ENCODE data around the gene CDKN2A. TPM values are rescaled to one million over a fixed set of nuclear protein-coding genes. Genes with fewer than 3 reads are reported as not detected.

CDKN2A gene
- polyA plus RNA-seq (2013, experiment 1 of 2; ENCODE audit: insufficient read length), result 15.4 TPM
- polyA plus RNA-seq (2013, experiment 2 of 2; ENCODE audit: insufficient read length), result 11.7 TPM

DNA sequence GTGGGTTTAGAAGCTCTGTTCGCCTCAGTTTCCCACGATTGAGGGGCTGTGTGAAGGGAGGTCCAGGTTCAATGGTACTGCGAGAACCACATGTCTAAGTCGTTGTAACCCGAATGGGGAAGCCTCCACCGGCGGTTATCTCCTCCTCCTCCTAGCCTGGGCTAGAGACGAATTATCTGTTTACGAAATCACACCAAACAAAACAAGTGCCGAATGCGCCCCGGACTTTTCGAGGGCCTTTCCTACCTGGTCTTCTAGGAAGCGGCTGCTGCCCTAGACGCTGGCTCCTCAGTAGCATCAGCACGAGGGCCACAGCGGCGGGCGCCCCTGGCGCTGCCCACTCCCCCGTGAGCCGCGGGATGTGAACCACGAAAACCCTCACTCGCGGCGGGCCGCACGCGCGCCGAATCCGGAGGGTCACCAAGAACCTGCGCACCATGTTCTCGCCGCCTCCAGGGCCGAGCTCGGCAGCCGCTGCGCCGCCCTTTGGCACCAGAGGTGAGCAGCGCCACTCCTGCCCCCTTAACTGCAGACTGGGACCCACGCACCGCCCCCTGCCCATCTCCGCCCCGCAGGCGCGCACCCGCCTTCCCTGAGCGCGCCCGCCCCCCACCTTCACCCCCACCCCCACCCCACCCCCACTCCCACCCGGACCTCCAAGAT lies at the start of gene CDKN2A:
Gene CDKN2A, minus strand, starts transcription at position 500 of the 663 bp plus-strand sequence.
- DNase-seq, result no peak

GRCh38 chr9:22043928-22044327 lies 49.7 kb upstream of the CDKN2A start:
- DNase-seq, result no peak

DNA sequence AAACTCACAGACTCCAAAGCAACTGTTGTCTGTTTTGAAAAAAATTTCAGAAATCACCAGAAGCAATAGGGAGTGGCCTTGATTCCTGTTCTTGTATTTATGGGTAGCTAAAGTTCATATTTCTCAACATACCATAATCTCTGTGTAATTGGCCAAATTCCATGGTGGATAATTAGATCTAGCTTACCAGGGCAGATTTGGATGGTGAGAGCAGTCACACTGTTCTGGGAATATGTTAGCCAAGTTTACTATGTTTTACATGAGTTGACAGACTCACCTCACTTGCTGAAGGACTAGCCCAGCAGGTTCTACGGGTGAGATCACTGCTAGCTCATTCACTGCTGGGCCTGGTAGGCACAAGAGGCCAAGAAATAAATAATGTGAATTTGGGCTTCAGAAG lies 47.6 kb upstream of the CDKN2A start:
- peak; percentile 52 for DNase-seq

- DNase-seq, result no peak
These were observed 47.2 kb upstream of the CDKN2A start for GRCh38 chr9:22041344-22041743.

GRCh38 chr9:22040760-22041159 lies 46.6 kb upstream of the CDKN2A start:
- peak; percentile 80 for DNase-seq

- DNase-seq, result no peak
These were observed 45.1 kb upstream of the CDKN2A start for GRCh38 chr9:22039258-22039657.

DNA sequence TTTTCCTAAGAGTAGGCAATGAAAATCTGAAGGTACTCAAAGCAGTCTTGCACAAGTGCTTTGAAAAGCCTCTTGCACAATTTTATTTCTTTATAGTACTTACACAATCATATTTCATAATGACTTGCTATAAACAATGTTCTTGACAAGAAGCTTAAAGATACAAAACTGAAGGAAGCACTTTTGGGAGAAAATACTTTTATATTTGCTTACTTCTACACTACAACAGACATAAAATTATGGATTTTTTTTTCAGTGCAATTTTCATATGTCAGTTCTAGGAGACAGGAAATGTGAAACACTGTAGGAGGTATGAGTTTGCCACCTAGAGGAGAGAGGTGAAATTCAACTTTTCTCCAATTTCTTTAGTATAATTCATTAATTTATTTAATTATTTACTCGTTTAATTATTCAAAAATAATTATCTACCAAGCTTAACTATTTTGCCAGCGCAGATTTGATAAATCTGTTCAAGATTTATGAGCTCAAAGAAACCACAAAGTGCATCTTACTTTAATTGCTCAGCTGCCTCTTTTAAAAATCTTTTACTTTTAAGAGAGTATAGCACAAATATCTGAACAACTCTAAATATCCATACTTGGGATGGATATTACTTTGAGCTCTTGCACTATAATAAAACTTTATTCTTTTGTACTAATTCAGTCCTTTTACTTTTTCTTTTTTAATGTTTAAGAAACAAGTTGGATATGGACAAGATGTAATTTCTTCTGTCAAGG lies 43.9 kb upstream of the CDKN2A start:
- peak; percentile 59 for DNase-seq

- no peak for DNase-seq
These were observed 42.9 kb upstream of the CDKN2A start for GRCh38 chr9:22036866-22037626.

DNA sequence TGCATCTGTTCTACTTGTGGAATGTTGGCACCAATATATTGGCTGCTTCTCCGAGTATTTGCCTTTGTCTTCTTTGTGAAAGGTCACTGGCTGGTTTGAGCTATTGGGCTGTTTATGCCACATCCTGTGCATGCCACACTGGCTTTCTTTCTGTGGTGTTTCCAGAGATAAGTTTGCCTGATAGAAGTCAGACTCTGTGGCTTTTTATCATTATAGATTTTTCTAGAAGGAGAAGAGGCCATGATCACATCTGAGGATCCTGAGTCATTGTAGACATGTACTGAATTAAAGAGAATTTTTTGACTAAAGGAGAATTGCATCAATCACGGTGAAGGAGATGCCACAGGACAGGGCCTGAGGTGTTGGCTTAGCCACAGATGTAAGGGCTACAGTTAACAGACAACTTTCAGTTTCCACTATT lies 41.4 kb upstream of the CDKN2A start:
- no peak for DNase-seq

DNA sequence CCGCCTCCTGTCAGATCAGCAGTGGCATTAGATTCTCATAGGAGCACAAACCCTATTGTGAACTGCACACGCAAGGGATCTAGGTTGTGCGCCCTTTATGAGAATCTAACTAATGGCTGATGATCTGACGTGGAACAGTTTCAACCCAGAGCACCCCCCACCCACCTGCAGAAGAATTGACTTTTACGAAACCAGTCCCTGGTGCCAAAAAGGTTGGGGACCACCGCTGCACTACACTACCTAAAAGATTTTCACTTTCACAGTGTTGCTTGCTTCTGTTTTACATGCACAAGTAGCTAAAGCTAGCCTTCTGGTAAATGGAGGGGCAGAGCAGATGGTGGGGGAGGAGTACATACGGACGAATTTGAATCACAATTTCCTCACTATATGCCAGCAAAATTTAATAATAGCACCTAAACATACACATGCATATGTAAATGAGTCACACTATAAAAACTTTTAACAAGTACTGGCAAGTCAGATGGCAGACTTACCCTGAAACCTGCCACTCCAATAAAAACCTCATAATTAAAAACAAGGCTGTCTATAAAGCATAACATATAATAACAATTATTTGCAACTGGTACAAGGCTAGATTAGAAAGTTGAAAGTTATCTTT lies 38.9 kb upstream of the CDKN2A start:
- no peak for DNase-seq

- no peak for DNase-seq
These were observed 37.6 kb upstream of the CDKN2A start for GRCh38 chr9:22031655-22032411.

DNA sequence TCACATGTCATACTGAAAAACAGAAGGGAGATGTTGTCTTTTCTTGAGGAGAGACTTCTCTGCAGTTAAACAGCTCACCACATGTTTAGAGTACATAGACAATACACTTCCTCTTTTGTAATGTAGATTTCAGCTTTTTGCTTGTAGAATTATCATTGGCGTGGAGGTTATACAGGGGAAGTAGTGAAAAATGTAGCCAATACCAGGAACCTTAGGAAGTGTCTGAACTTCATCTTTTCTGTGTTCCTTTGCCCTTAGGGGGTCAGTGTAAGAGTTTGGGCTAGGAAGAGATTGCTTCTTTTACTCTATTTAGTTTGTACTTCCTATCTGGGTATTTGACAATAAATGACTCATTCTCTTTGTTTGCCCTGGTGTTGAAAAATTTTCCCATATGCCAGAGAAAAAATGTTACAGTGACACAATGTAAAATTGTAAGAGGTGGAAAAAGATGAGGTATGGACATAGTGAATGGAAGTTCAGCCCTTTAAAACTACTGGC lies 36.0 kb upstream of the CDKN2A start:
- DNase-seq, result peak; percentile 75

DNA sequence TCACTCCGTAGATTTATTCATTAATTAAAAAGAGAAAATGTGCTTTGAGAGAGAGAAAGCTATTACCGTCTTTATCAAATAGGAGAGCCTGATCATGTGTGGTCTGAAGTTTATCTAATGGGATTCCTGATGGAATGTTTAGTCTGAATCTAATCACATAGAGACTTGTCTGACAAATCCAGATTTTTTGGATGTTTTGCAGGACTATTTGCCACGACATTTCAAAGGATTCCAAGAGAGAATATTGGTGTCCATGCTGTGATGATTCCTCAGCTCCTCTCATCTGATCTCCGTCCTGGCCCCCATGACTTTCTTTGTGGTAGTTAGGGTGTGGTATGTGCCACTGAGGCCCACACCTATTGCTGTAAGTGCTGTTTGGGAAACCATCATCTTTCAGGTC lies 35.0 kb upstream of the CDKN2A start:
- no peak for DNase-seq

- no peak for DNase-seq
These were observed 34.2 kb upstream of the CDKN2A start for GRCh38 chr9:22028394-22028793.

GRCh38 chr9:22026696-22027095 lies 32.5 kb upstream of the CDKN2A start:
- no peak for DNase-seq

GRCh38 chr9:22022396-22022795 lies 28.2 kb upstream of the CDKN2A start:
- DNase-seq, result no peak

GRCh38 chr9:22010866-22011625 lies 16.9 kb upstream of the CDKN2A start:
- DNase-seq, result peak; percentile 58

DNA sequence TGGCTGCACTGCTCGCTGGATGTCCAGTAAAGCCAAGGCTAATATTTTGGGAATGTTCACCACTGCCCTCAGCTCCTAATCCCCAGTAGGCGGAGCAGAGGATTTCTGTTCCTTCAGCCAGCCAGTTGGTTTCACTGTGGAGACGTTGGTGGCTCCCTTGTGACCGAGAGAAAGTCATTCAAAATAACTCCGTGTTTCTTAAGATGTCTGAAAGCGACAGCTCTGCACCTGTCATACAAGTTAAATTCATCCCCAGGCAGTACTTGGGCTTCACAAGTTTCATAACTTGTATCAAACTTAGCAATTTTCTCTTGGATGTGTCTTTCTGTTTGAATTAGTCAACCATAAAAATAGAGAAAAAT lies 15.3 kb upstream of the CDKN2A start:
- DNase-seq, result no peak

DNA sequence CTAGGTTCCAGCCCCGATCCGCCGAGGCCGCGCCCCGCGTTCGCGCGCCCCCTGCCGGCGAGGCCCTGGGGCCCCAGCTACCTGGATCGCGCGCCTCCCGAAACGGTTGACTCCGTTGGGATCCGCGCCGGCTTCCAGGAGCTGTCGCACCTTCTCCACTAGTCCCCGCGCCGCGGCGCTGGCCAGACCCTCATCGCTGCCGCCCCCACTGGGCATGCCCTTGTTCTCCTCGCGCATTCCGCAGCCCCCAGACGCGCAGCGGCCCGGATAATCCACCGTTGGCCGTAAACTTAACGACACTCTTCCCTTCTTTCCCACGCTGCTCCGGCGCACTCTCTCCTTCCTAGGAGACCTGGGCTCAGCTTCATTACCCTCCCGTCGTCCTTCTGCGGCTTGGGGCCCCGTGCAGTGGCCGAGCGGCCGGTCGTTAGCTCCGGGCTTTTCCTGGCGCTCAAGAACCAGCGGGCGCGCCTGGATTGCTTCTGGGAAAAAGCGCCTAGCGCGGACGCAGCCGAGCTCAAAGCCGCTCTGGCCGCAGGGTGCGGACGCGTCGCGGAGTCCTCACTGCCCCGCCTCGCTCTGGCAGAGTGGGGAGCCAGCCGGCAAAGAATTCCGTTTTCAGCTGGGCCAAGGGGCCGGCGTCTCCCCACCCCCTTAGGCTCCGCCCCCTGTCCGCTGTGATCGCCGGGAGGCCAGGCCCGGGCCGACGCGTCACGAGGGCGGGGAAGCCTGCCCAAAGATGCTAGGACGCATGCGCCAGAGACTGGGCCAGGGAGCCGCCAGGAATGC lies 14.7 kb upstream of the CDKN2A start, which contains the start of gene CDKN2B:
Gene CDKN2B, minus strand, starts transcription at position 589 of the 789 bp plus-strand sequence. Its CDS starts 352 bp downstream, at position 237.
- DNase-seq, result peak; percentile 96

DNA sequence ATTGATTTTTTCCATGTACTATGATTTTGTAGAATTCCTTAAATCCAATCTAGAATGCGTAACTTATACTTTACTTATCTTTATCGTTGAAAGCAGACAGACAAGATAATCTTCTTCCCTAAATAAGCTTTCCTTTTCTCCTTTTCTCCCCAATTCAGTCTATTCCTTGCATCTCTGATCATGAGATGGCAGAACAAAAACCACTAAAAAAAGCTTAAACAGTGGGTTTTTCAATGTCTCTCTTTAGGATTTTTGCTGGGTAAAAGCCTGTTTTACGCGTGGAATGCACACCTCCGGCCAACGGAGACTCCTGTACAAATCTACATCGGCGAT lies 14.2 kb upstream of the CDKN2A start:
- DNase-seq, result no peak
